B cell (primary cell): ENCODE data around the gene USP2. TPM values are rescaled to one million over a fixed set of nuclear protein-coding genes. Genes with fewer than 3 reads are reported as not detected.

ENCODE experiments used
- ATAC-seq: fragments of 200-7000 bp; cut with Tn5 transposase; one replicate; pipeline ENCODE4 v1.10.0; 2021; ENCODE audit warnings: low read depth, mild to moderate bottlenecking, moderate number of reproducible peaks, moderate library complexity
- CTCF ChIA-PET: fragments of 350-600 bp; sonication (Branson Sonifier 250); formaldehyde crosslinking; loops from one replicate; lab custom pipeline; 2021; ENCODE audit warnings: antibody characterized with exemption, inconsistent platforms; lab: Charles Lee
- POLR2A ChIA-PET: fragments of 350-600 bp; sonication (Branson Sonifier 250); formaldehyde crosslinking; loops from one replicate; lab custom pipeline; 2021; ENCODE audit warnings: antibody characterized with exemption; lab: Charles Lee
- DNase-seq: peaks from one replicate; pipeline ENCODE4 v3.0.0; 2013
- H2AFZ ChIP-seq: 2 replicates; pipeline ENCODE4 v1.6.1; 2012; ENCODE audit warnings: mild to moderate bottlenecking, low read depth, low read length; ENCODE audit not compliant: insufficient read depth, poor library complexity, severe bottlenecking
- H3K27ac ChIP-seq, 2 donors: 1 replicate in 1 of 2; 2 replicates in 1 of 2; pipeline ENCODE4 v1.5.1; 2012 to 2013; ENCODE audit warnings: low read length in 2 of 2, mild to moderate bottlenecking in 2 of 2, moderate library complexity in 1 of 2
- H3K27me3 ChIP-seq, 4 experiments: fragments of 200-600 bp in 1 of 4; sonication (generic) in 1 of 4; replicated peaks in 1 of 4; 1 replicate in 2 of 4; 2 replicates in 2 of 4; pipeline versions ENCODE4 v1.6.1 to v1.7.0; 2013 to 2016; ENCODE audit warnings: low read length in 3 of 4, mild to moderate bottlenecking in 2 of 4, mixed read lengths in 1 of 4, moderate library complexity in 1 of 4; ENCODE audit not compliant: insufficient read depth in 4 of 4, control insufficient read depth in 3 of 4; ENCODE audit errors: control extremely low read depth in 1 of 4
- H3K36me3 ChIP-seq, 2 experiments: replicated peaks in 1 of 2; 1 replicate in 1 of 2; 2 replicates in 1 of 2; pipeline versions ENCODE4 v1.6.1 to v1.7.1; 2013; ENCODE audit warnings: low read length in 1 of 2; ENCODE audit not compliant: insufficient read depth in 2 of 2, control insufficient read depth in 1 of 2; ENCODE audit errors: control extremely low read depth in 1 of 2, extremely low read depth in 1 of 2
- H3K4me1 ChIP-seq, 2 donors: fragments of 200-600 bp in 1 of 2; sonication (generic) in 1 of 2; 1 replicate in 1 of 2; 2 replicates in 1 of 2; pipeline versions ENCODE4 v1.5.1 to v1.6.1; 2013 to 2017; ENCODE audit warnings: low read length in 2 of 2; ENCODE audit not compliant: control insufficient read depth in 2 of 2, insufficient read depth in 2 of 2
- H3K4me2 ChIP-seq: replicated peaks from 2 replicates; pipeline ENCODE3; 2012; ENCODE audit warnings: mild to moderate bottlenecking, low read depth, low read length; ENCODE audit not compliant: poor library complexity, severe bottlenecking
- H3K4me3 ChIP-seq, 5 experiments: fragments of 200-600 bp in 1 of 5; sonication (generic) in 1 of 5; 1 replicate in 3 of 5; 2 replicates in 2 of 5; pipeline versions ENCODE4 v1.5.1 to v1.7.0; 2011 to 2016; ENCODE audit warnings: low read length in 4 of 5, mild to moderate bottlenecking in 4 of 5, low read depth in 2 of 5, control low read depth in 1 of 5, moderate library complexity in 1 of 5; ENCODE audit not compliant: insufficient read depth in 1 of 5; ENCODE audit errors: control extremely low read depth in 1 of 5, extremely low read depth in 1 of 5
- H3K79me2 ChIP-seq: fragments of 200-600 bp; sonication (generic); one replicate; pipeline ENCODE4 v1.6.0; 2016; ENCODE audit warnings: low read length; ENCODE audit not compliant: control insufficient read depth, insufficient read depth
- H3K9ac ChIP-seq: fragments of 200-600 bp; sonication (generic); 2 replicates; pipeline ENCODE4 v1.6.1; 2017; ENCODE audit warnings: mild to moderate bottlenecking, low read length, moderate library complexity
- H3K9me3 ChIP-seq, 3 donors: one replicate each; pipeline versions ENCODE4 v1.6.1 to v1.7.1; 2013; ENCODE audit warnings: low read length in 2 of 3; ENCODE audit not compliant: control insufficient read depth in 2 of 3, insufficient read depth in 1 of 3; ENCODE audit errors: control extremely low read depth in 1 of 3
- H4K20me1 ChIP-seq: 2 replicates; pipeline ENCODE4 v1.6.0; 2012; ENCODE audit warnings: mild to moderate bottlenecking, low read length; ENCODE audit not compliant: insufficient read depth, control insufficient read depth, poor library complexity, severe bottlenecking
- H3K27ac Mint-ChIP-seq: one replicate; pipeline ENCODE4 v1.8.0; 2021; ENCODE audit warnings: mixed read lengths
- H3K27me3 Mint-ChIP-seq: one replicate; pipeline ENCODE4 v1.8.0; 2021; ENCODE audit warnings: mixed read lengths
- H3K4me1 Mint-ChIP-seq: one replicate; pipeline ENCODE4 v1.8.0; 2021; ENCODE audit warnings: mixed read lengths
- H3K4me3 Mint-ChIP-seq: one replicate; pipeline ENCODE4 v1.8.0; 2021; ENCODE audit warnings: mixed read lengths
- H3K9me3 Mint-ChIP-seq: one replicate; pipeline ENCODE4 v1.8.0; 2022; ENCODE audit warnings: mixed read lengths; ENCODE audit not compliant: insufficient read depth
- CTCF ChIP-seq: fragments of 200-600 bp; IDR thresholded peaks from one replicate; pipeline ENCODE4 v1.8.0; 2022; ENCODE audit warnings: antibody characterized with exemption, mild to moderate bottlenecking
- EZH2 ChIP-seq: IDR thresholded peaks from 2 replicates; pipeline ENCODE4 v1.6.1; 2012; ENCODE audit warnings: borderline replicate concordance, low read depth, mild to moderate bottlenecking, moderate library complexity, low read length; ENCODE audit not compliant: insufficient read depth, poor library complexity, severe bottlenecking
- WGBS: methylation state at CpG from one replicate; pipeline ENCODE4 v1.1.5; 2013; ENCODE audit warnings: missing lambda C conversion rate; ENCODE audit not compliant: insufficient coverage; 5-methylcytosine and 5-hydroxymethylcytosine counted together
- intact Hi-C: fragments of 100-400 bp; cut with micrococcal nuclease; formaldehyde crosslinking; loops from one replicate; pipeline ENCODE4 v1.10.0; 2022
- polyA plus RNA-seq: library from polyadenylated mRNA; depleted of rRNA; stranded (reverse); fragments of >200 nt; gene quantifications from 2 replicates; pipeline ENCODE4 v1.2.3, GENCODE V29; 2012
- total RNA-seq, 2 donors: library from RNA; stranded (reverse); fragments of 120-200 nt in 1 of 2; gene quantifications; 1 replicate in 1 of 2; 2 replicates in 1 of 2; pipeline versions ENCODE4 v1.2.3 to v1.2.4, GENCODE V29; 2013 to 2022

The USP2 gene
- total and polyA plus RNA-seq, 2 donors (not counting 1 experiment from before 2014, with no cell fraction given), result 0.09 TPM; not detected in 1

GRCh38 chr11:119373059-119373920 is 8.2 kb downstream of the USP2 start:
- ChIA-PET CTCF (interaction anchor here (0.6 to 5.5 kb wide), 2 partner anchors 17 to 169 kb away, joined by 3 to 46 read pairs; no protein-coding TSS in a partner anchor), POLR2A (interaction anchor here (0.6 kb wide), 1 partner anchor 1679 kb away, joined by 4 read pairs; no protein-coding TSS in a partner anchor)
- no peak for TF ChIP-seq EZH2
- TF ChIP-seq CTCF, result no peak
- H3K27ac Mint-ChIP-seq, result no peak overlapping the region
- H3K27me3 Mint-ChIP-seq, result peaks cover 20% of the 10 kb centered on the region
- Histone ChIP-seq H4K20me1 (no peaks in the 10 kb centered on the region), H3K27ac (no peak overlapping the region), H3K27me3 (peaks cover 0 to 10% (median 1%) of the 10 kb centered on the region in 4 experiments), H2AFZ (no peak overlapping the region), H3K4me3 (no peak overlapping the region), H3K9ac (no peak overlapping the region), H3K4me1 (no peaks in the 10 kb centered on the region), H3K9me3 (no peaks in the 10 kb centered on the region), H3K79me2 (no peaks in the 10 kb centered on the region), H3K36me3 (no peaks in the 10 kb centered on the region), H3K4me2 (no peak overlapping the region)
- WGBS, result 89% methylated on average over 20 of the region's 23 CpGs
- H3K4me3 Mint-ChIP-seq, result no peak overlapping the region
- peak; percentile 12 for DNase-seq
- H3K9me3 Mint-ChIP-seq, result no peaks in the 10 kb centered on the region
- intact Hi-C loops, result no loop called here
- H3K4me1 Mint-ChIP-seq, result no peaks in the 10 kb centered on the region
- ATAC-seq, result no peak
